Natural killer cell (primary cell): ENCODE data around the gene FNTB. TPM values are rescaled to one million over a fixed set of nuclear protein-coding genes. Genes with fewer than 3 reads are reported as not detected.
"Not testable (repeated sequence)": the region's sequence is repeated elsewhere in the genome, so short reads cannot be mapped to it uniquely, and the experiment has no call there.

ENCODE experiments used
- ATAC-seq, 3 donors: fragments of 150-1000 bp in 2 of 3; fragments of 200-7000 bp in 1 of 3; cut with Tn5 transposase; 1 replicate in 1 of 3; 2 replicates in 2 of 3; pipeline ENCODE4 v1.10.0; 2021; ENCODE audit warnings: mild to moderate bottlenecking in 2 of 3, moderate library complexity in 2 of 3
- DNase-seq, 2 donors: peaks; one replicate each; pipeline versions ENCODE4 v3.0.0 to v3.0.0-alpha.2; 2013 to 2021; ENCODE audit warnings: mixed read lengths in 1 of 2
- H3K27ac ChIP-seq: one replicate; pipeline ENCODE4 v1.5.1; 2013; ENCODE audit warnings: mild to moderate bottlenecking, low read length
- H3K27me3 ChIP-seq: one replicate; pipeline ENCODE4 v1.6.1; 2013; ENCODE audit warnings: low read length; ENCODE audit not compliant: control insufficient read depth, insufficient read depth
- H3K36me3 ChIP-seq: one replicate; pipeline ENCODE4 v1.6.1; 2013; ENCODE audit warnings: low read length; ENCODE audit not compliant: control insufficient read depth, insufficient read depth
- H3K4me1 ChIP-seq: one replicate; pipeline ENCODE4 v1.6.1; 2013; ENCODE audit warnings: low read length; ENCODE audit not compliant: control insufficient read depth, insufficient read depth
- H3K4me3 ChIP-seq: one replicate; pipeline ENCODE4 v1.5.1; 2013; ENCODE audit warnings: low read length
- H3K9me3 ChIP-seq: one replicate; pipeline ENCODE4 v1.6.1; 2013; ENCODE audit warnings: low read length; ENCODE audit not compliant: control insufficient read depth, insufficient read depth
- H3K27ac Mint-ChIP-seq, 2 donors: one replicate each; pipeline ENCODE4 v1.8.0; 2022; ENCODE audit warnings: mild to moderate bottlenecking in 2 of 2, mixed read lengths in 2 of 2, moderate library complexity in 1 of 2
- H3K27me3 Mint-ChIP-seq, 2 donors: one replicate each; pipeline ENCODE4 v1.8.0; 2022; ENCODE audit warnings: low read depth in 2 of 2, mixed read lengths in 2 of 2
- H3K36me3 Mint-ChIP-seq: one replicate; pipeline ENCODE4 v1.8.0; 2022; ENCODE audit warnings: mixed read lengths
- H3K4me1 Mint-ChIP-seq, 2 donors: one replicate each; pipeline ENCODE4 v1.8.0; 2022; ENCODE audit warnings: mixed read lengths in 2 of 2
- H3K4me3 Mint-ChIP-seq: one replicate; pipeline ENCODE4 v1.8.0; 2022; ENCODE audit warnings: mild to moderate bottlenecking, moderate library complexity, mixed read lengths
- H3K9me3 Mint-ChIP-seq, 2 donors: one replicate each; pipeline ENCODE4 v1.8.0; 2022; ENCODE audit warnings: mixed read lengths in 2 of 2
- WGBS: methylation state at CpG from one replicate; pipeline ENCODE4 v1.1.7; 2013; ENCODE audit warnings: missing lambda C conversion rate; ENCODE audit not compliant: insufficient coverage; 5-methylcytosine and 5-hydroxymethylcytosine counted together
- intact Hi-C: fragments of 100-400 bp; cut with micrococcal nuclease; formaldehyde crosslinking; loops from one replicate; pipeline ENCODE4 v1.14.2; 2022
- total RNA-seq, 4 donors: library from RNA; stranded (reverse); fragments of 120-200 nt in 1 of 4; gene quantifications; one replicate each; pipeline versions ENCODE4 v1.2.3 to v1.2.4, GENCODE V29; 2013 to 2022
- TF ChIP-seq, protein P1 (sequence below): fragments of 200-600 bp; IDR thresholded peaks from one replicate; pipeline ENCODE4 v1.8.0; 2022; ENCODE audit warnings: antibody characterized with exemption

Gene FNTB
- total RNA-seq, 3 donors from 2014 or later (not counting 1 experiment from before 2014, with no cell fraction given), result 4.0 to 8.7 (median 8.4) TPM

DNA sequence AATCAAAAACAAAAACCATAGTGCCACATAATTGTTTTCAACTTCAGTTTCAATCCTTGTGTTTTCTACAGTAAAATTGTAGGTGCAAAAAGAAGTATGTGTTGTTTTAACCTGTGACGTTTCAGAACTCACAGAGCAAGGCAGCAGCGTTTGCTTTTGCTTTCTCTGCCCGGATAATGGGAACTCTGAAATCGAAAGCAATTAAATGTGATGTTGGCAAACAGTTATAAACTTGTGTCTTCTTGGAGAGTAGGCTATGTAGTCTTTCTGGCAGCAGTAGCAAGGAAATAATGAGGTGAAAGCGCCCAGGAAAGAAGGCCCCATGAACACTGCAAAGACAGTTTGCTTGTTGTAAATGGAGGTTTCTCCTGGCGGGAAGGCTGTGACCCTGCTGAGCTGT, 39.1 kb downstream of the FNTB start:
- 92% methylated on average over 6 of the region's 6 CpGs for WGBS
- no peaks in the 10 kb centered on the region for H3K36me3 Mint-ChIP-seq
- H3K4me3 ChIP-seq, result no peak overlapping the region
- no peaks in the 10 kb centered on the region for H3K4me1 Mint-ChIP-seq
- no peak overlapping the region for H3K27ac ChIP-seq
- intact Hi-C loops, result no loop called here
- ATAC-seq, result no peak
- no peaks in the 10 kb centered on the region for H3K27me3 Mint-ChIP-seq
- no peak overlapping the region for H3K27ac Mint-ChIP-seq
- H3K9me3 ChIP-seq, result no peaks in the 10 kb centered on the region
- no peak overlapping the region for H3K4me3 Mint-ChIP-seq
- TF ChIP-seq, protein P1, sequence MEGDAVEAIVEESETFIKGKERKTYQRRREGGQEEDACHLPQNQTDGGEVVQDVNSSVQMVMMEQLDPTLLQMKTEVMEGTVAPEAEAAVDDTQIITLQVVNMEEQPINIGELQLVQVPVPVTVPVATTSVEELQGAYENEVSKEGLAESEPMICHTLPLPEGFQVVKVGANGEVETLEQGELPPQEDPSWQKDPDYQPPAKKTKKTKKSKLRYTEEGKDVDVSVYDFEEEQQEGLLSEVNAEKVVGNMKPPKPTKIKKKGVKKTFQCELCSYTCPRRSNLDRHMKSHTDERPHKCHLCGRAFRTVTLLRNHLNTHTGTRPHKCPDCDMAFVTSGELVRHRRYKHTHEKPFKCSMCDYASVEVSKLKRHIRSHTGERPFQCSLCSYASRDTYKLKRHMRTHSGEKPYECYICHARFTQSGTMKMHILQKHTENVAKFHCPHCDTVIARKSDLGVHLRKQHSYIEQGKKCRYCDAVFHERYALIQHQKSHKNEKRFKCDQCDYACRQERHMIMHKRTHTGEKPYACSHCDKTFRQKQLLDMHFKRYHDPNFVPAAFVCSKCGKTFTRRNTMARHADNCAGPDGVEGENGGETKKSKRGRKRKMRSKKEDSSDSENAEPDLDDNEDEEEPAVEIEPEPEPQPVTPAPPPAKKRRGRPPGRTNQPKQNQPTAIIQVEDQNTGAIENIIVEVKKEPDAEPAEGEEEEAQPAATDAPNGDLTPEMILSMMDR, result no peak
- peaks cover 12% of the 10 kb centered on the region for H3K36me3 ChIP-seq
- H3K9me3 Mint-ChIP-seq, result no peaks in the 10 kb centered on the region
- no peak for DNase-seq
- no peaks in the 10 kb centered on the region for H3K4me1 ChIP-seq
- H3K27me3 ChIP-seq, result no peaks in the 10 kb centered on the region

DNA sequence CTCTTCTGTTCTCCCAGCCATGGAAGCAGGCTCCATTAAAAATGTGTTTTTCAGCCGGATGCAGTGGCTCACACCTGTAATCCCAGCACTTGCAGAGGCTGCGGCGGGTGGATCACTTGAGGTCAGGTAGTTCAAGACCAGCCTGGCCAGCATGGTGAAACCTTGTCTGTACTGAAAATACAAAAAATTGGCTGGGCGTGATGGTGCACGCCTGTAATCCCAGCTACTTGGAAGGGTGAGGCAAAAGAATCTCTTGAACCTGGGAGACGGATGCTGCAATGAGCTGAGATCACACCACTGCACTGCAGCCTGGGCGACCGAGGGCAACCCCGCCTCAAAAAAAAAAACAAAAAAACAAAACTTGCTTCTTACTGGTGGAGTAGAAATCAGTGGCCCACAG, 39.8 kb downstream of the FNTB start:
- no peaks in the 10 kb centered on the region for H3K27me3 ChIP-seq
- H3K4me1 ChIP-seq, result no peaks in the 10 kb centered on the region
- Mint-ChIP-seq H3K9me3 (no peaks in the 10 kb centered on the region), H3K4me3 (no peak overlapping the region), H3K4me1 (no peaks in the 10 kb centered on the region), H3K36me3 (no peaks in the 10 kb centered on the region), H3K27me3 (no peaks in the 10 kb centered on the region), H3K27ac (no peak overlapping the region)
- DNase-seq (no peak), ATAC-seq (no peak)
- H3K9me3 ChIP-seq, result no peaks in the 10 kb centered on the region
- H3K27ac ChIP-seq, result no peak overlapping the region
- TF ChIP-seq, protein P1, result no peak
- 97% methylated on average over 9 of the region's 9 CpGs for WGBS
- intact Hi-C loops, result no loop called here
- H3K36me3 ChIP-seq, result peaks cover 12% of the 10 kb centered on the region
- H3K4me3 ChIP-seq, result no peak overlapping the region

DNA sequence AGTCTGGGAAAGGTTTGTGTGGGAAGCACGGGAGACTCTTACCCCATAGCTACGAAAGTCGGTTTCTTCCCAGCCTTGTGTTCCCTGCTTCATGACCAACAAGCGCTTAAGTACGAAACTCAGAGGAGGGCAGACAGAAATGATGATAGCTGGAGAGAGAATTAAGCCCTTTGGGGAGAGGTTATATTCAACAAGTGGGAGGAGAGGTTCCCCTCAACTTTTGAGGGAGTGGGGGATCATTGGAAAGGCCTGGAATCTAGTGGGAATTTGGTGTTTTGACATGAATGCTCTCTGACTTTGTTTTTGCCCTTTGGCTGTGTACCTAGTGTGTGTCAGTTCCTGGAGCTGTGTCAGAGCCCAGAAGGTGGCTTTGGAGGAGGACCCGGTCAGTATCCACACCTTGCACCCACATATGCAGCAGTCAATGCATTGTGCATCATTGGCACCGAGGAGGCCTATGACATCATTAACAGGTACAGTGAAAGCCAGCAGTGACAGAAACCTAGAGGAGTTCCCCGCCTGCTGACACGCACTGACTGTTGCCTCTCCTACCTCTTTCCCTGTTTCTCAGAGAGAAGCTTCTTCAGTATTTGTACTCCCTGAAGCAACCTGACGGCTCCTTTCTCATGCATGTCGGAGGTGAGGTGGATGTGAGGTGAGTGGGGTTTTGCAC, 40.6 kb downstream of the FNTB start:
- DNase-seq (no peak), ATAC-seq (no peak)
- Mint-ChIP-seq H3K27me3 (no peaks in the 10 kb centered on the region), H3K9me3 (no peaks in the 10 kb centered on the region), H3K27ac (no peak overlapping the region), H3K36me3 (peaks cover 4% of the 10 kb centered on the region), H3K4me3 (no peak overlapping the region), H3K4me1 (no peaks in the 10 kb centered on the region)
- intact Hi-C loops, result no loop called here
- WGBS, result 97% methylated on average over 11 of the region's 11 CpGs
- H3K9me3 ChIP-seq, result no peaks in the 10 kb centered on the region
- TF ChIP-seq, protein P1, result no peak
- H3K4me1 ChIP-seq, result no peaks in the 10 kb centered on the region
- H3K27me3 ChIP-seq, result no peaks in the 10 kb centered on the region
- no peak overlapping the region for H3K4me3 ChIP-seq
- peaks cover 14% of the 10 kb centered on the region for H3K36me3 ChIP-seq
- H3K27ac ChIP-seq, result no peak overlapping the region

DNA sequence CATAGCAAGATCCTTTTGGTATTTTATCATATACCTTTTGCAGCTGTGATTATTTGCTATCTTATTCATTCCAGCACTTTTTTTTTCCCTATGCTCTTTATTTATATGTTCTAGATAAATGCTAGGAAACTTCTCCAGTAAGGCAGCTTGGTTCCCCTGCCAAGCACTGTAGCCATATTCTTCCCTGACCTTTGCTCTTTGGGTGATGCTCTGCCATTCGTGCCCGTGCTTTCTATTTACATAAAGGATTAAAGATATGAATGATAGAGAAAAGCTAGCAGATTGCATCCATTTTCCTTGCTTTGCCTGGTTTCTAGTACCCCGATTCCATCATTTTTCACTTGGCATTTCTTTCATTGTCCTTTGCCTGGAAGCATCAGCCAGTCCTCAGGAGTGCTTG, 42.2 kb downstream of the FNTB start:
- Histone ChIP-seq H3K27me3 (no peaks in the 10 kb centered on the region), H3K9me3 (no peaks in the 10 kb centered on the region), H3K27ac (no peak overlapping the region), H3K36me3 (peaks cover 24% of the 10 kb centered on the region), H3K4me3 (no peak overlapping the region), H3K4me1 (no peaks in the 10 kb centered on the region)
- H3K27me3 Mint-ChIP-seq, result no peaks in the 10 kb centered on the region
- H3K36me3 Mint-ChIP-seq, result peaks cover 6% of the 10 kb centered on the region
- DNase-seq (no peak), ATAC-seq (no peak)
- no peak overlapping the region for H3K27ac Mint-ChIP-seq
- intact Hi-C loops, result no loop called here
- H3K9me3 Mint-ChIP-seq, result no peaks in the 10 kb centered on the region
- no peak overlapping the region for H3K4me3 Mint-ChIP-seq
- 90% methylated on average over 3 of the region's 3 CpGs for WGBS
- H3K4me1 Mint-ChIP-seq, result no peaks in the 10 kb centered on the region
- TF ChIP-seq, protein P1, result no peak

DNA sequence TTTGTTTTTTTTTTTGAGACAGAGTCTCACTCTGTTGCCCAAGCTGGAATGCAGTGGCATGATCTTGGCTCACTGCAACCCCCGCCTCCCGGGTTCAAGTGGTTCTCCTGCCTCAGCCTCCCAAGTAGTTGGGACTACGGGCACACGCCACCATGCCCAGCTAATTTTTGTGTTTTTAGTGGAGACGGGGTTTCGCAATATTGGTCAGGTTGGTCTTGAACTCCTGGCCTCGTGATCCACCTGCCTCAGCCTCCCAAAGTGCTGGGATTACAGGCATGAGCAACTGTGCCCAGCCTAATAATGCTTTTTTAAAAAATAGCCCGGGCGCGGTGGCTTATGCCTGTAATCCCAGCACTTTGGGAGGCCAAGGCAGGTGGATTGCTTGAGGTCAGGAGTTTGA, 44.6 kb downstream of the FNTB start:
- H3K27ac Mint-ChIP-seq, H3K9me3 Mint-ChIP-seq, H3K27me3 ChIP-seq, H3K36me3 Mint-ChIP-seq, H3K4me3 Mint-ChIP-seq, H3K4me3 ChIP-seq, DNase-seq, H3K4me1 Mint-ChIP-seq, H3K9me3 ChIP-seq, H3K27ac ChIP-seq, ATAC-seq, intact Hi-C loops, H3K4me1 ChIP-seq, H3K27me3 Mint-ChIP-seq: not testable (repeated sequence)
- 98% methylated on average over 10 of the region's 10 CpGs for WGBS
- peaks cover 24% of the 10 kb centered on the region for H3K36me3 ChIP-seq
